Ovary (tissue), 9 donors: Measurements from ENCODE around the gene TWNK. TPM values are rescaled to one million over a fixed set of nuclear protein-coding genes. Genes with fewer than 3 reads are reported as not detected.
A peak's percentile ranks its signal among the peaks of the same experiment; 100 is the strongest.

Experiments used
- DNase-seq, 5 donors: peaks; one replicate each; pipeline ENCODE4 v3.0.0-alpha.2; 2019 to 2020
- H3K27ac ChIP-seq, 2 donors: fragments of 200-600 bp; one replicate each; pipeline versions ENCODE4 v1.5.1 to v1.8.0; 2019 to 2022
- H3K27me3 ChIP-seq: fragments of 200-600 bp; one replicate; pipeline ENCODE4 v1.8.0; 2022
- H3K36me3 ChIP-seq: fragments of 200-600 bp; sonication (generic); one replicate; pipeline ENCODE4 v1.5.1; 2019
- H3K4me1 ChIP-seq: one replicate; pipeline ENCODE4 v1.8.1; 2013; ENCODE audit warnings: mild to moderate bottlenecking, moderate library complexity; ENCODE audit not compliant: insufficient read depth
- H3K4me3 ChIP-seq: fragments of 200-600 bp; sonication (generic); one replicate; pipeline ENCODE4 v1.5.1; 2017
- H3K9me3 ChIP-seq, 2 donors: fragments of 200-600 bp in 1 of 2; sonication (generic) in 1 of 2; one replicate each; pipeline versions ENCODE4 v1.5.1 to v1.8.1; 2013 to 2019; ENCODE audit warnings: mild to moderate bottlenecking in 1 of 2, moderate library complexity in 1 of 2
- EP300 ChIP-seq: sonication (generic); formaldehyde crosslinking; IDR thresholded peaks from one replicate; pipeline ENCODE4 v1.6.1; 2017; ENCODE audit warnings: antibody characterized with exemption
- POLR2A ChIP-seq: fragments of 450-650 bp; IDR thresholded peaks from one replicate; pipeline ENCODE4 v1.6.1; 2017; ENCODE audit warnings: antibody characterized with exemption, mild to moderate bottlenecking, moderate library complexity
- WGBS, 3 donors: extraction: QIAGEN DNeasy Blood & Tissue Kit in 1 of 3; methylation state at CpG; one replicate each; pipeline versions ENCODE4 v1.1.5 to v1.1.7; 2013 to 2017; 5-methylcytosine and 5-hydroxymethylcytosine counted together
- intact Hi-C, 4 donors: fragments of 100-400 bp; cut with DNase I; formaldehyde crosslinking; loops; one replicate each; pipeline versions ENCODE4 v1.11.0 to v1.15.1; 2022 to 2023
- polyA plus RNA-seq, 2 donors: library from polyadenylated mRNA; stranded (reverse); fragments of 200-250 nt in 1 of 2; fragments of 350-450 nt in 1 of 2; fragmentation: Illumina TruSeq in 1 of 2; extraction: RNeasy Lipid Tissue Mini Kit (QIAGEN cat#74804) in 1 of 2; gene quantifications; one replicate each; pipeline ENCODE4 v1.2.3, GENCODE V29; 2013 to 2014
- total RNA-seq, 7 donors: library from RNA; depleted of rRNA in 2 of 7; stranded (reverse); fragments of >200 nt in 2 of 7; fragmentation: NEBNext Ultra II Directional in 3 of 7; extraction: Animal tissue kit (Norgen Biotek cat#: 25700) in 3 of 7; gene quantifications; one replicate each; pipeline versions ENCODE4 v1.1.0 to v1.2.4, GENCODE V29; 2016 to 2023
- TF ChIP-seq, protein P1 (sequence below), 3 donors: fragments of 450-650 bp in 2 of 3; fragments of 200-600 bp in 1 of 3; IDR thresholded peaks; one replicate each; pipeline versions ENCODE4 v1.5.1 to v1.8.0; 2016 to 2022; ENCODE audit warnings: antibody characterized with exemption in 3 of 3, mild to moderate bottlenecking in 1 of 3
- donor health status: DM: no; HTN: no; CAD: no; lungs with moderate emphysema.
- donor health status: DM: no; HTN: no; CAD: no.
- donor health status: Bipolar disorder and iron deficiency.
- donor health status: DM: yes; HTN: yes; CAD: no.
- donor health status: DM: no; HTN: no; CAD: no.
- donor health status: DM: yes; HTN: yes; CAD: no.

TWNK gene
- total and polyA plus RNA-seq, 9 donors, result 2.4 to 13.9 (median 10.7) TPM

GRCh38 chr10:101027106-101027720, 39.9 kb downstream of the TWNK start:
- no peak overlapping the region for H3K27ac ChIP-seq
- TF ChIP-seq, protein P1, sequence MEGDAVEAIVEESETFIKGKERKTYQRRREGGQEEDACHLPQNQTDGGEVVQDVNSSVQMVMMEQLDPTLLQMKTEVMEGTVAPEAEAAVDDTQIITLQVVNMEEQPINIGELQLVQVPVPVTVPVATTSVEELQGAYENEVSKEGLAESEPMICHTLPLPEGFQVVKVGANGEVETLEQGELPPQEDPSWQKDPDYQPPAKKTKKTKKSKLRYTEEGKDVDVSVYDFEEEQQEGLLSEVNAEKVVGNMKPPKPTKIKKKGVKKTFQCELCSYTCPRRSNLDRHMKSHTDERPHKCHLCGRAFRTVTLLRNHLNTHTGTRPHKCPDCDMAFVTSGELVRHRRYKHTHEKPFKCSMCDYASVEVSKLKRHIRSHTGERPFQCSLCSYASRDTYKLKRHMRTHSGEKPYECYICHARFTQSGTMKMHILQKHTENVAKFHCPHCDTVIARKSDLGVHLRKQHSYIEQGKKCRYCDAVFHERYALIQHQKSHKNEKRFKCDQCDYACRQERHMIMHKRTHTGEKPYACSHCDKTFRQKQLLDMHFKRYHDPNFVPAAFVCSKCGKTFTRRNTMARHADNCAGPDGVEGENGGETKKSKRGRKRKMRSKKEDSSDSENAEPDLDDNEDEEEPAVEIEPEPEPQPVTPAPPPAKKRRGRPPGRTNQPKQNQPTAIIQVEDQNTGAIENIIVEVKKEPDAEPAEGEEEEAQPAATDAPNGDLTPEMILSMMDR (IDR thresholded peaks at IDR 0.05), result no peak
- TF ChIP-seq EP300 (no peak), POLR2A (no peak)
- intact Hi-C loops, result no loop called here

DNA sequence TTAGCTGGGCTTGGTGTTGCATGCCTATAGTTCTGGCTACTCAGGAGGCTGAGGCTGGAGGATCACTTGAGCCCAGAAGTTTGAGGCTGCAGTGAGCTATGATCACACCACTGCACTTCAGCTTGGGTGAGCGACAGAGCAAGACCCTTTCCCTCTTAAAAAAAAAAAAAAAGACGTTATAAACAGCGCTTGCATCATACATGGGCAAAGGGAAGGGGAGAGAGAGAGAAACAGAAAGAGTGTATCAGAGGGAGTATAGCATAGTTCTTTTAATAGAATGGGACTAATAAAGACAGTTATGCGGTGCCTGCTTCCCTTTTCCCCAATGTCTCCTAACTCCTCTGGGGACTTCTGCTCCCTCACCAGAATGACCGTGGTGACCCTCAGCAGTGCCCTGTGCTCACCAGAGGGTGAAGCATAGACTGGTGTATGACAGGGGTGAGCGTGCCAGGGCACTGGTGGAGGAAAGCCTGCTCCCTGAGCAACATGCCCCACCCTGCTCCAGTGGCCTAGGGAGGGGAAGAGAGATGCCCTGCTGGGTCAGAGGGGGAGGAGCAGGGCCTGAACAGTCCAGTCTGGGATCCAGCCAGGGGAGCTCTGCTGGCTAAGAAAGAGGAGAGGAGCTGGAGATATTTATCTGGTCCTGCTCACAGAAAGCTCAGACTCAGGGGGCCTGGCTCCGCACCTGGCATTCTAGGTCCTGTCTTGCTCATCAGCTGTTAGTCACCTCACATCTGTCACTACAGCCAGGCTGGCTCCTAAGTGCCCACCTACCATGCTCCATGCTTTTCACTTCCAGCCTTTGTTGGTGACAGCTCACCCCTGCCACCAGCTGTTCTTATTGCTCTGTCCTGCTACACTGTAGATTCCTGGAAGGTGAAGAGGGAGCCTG, 41.3 kb downstream of the TWNK start:
- H3K9me3 ChIP-seq, result no peaks in the 10 kb centered on the region
- WGBS, 3 donors, result 65 to 75% (median 74%) methylated on average over 7 of the region's 7 CpGs
- peak in 1 of 5 donors; percentile 17 for DNase-seq
- no peaks in the 10 kb centered on the region for H3K36me3 ChIP-seq
- intact Hi-C loops, result no loop called here
- TF ChIP-seq POLR2A (no peak), EP300 (no peak)
- TF ChIP-seq, protein P1 (IDR thresholded peaks at IDR 0.05), result no peak
- H3K4me1 ChIP-seq, result no peaks in the 10 kb centered on the region
- H3K27ac ChIP-seq, result no peak overlapping the region
- H3K27me3 ChIP-seq, result no peaks in the 10 kb centered on the region
- no peak overlapping the region for H3K4me3 ChIP-seq

More at GRCh38 chr10:101027106-101027720, 39.9 kb downstream of the TWNK start:
- no peak for DNase-seq
- no peaks in the 10 kb centered on the region for H3K9me3 ChIP-seq
- H3K36me3 ChIP-seq, result no peaks in the 10 kb centered on the region
- 66 to 73% (median 70%) methylated on average over 10 of the region's 10 CpGs for WGBS, 3 donors
- H3K4me3 ChIP-seq, result no peak overlapping the region
- H3K4me1 ChIP-seq, result no peaks in the 10 kb centered on the region
- H3K27me3 ChIP-seq, result no peaks in the 10 kb centered on the region

- peak in 2 of 5 donors; percentile 41 to 54 for DNase-seq
- Histone ChIP-seq H3K4me1 (no peaks in the 10 kb centered on the region), H3K27ac (no peak overlapping the region), H3K4me3 (no peak overlapping the region), H3K27me3 (no peaks in the 10 kb centered on the region), H3K9me3 (no peaks in the 10 kb centered on the region), H3K36me3 (no peaks in the 10 kb centered on the region)
- 51 to 54% (median 54%) methylated on average over 19 to 27 of the region's 27 CpGs for WGBS, 3 donors
- intact Hi-C loops, result loop anchor here in 1 of 4 donors (5.0 kb wide), 1 partner anchor 38 kb away; no protein-coding TSS in a partner anchor
- TF ChIP-seq POLR2A (no peak), EP300 (no peak)
- TF ChIP-seq, protein P1 (IDR thresholded peaks at IDR 0.05), result no peak
Observed at GRCh38 chr10:101029520-101030295, 42.4 kb downstream of the TWNK start.

- Histone ChIP-seq H3K27me3 (no peaks in the 10 kb centered on the region), H3K4me1 (no peaks in the 10 kb centered on the region), H3K27ac (peak overlapping the region in 1 of 2 donors; percentile 91), H3K9me3 (no peaks in the 10 kb centered on the region), H3K4me3 (peak overlapping the region; percentile 62), H3K36me3 (no peaks in the 10 kb centered on the region)
- TF ChIP-seq POLR2A (no peak), EP300 (no peak)
- TF ChIP-seq, protein P1 (IDR thresholded peaks at IDR 0.05), result no peak
- DNase-seq, result no peak
- WGBS, 3 donors, result 6 to 12% (median 7%) methylated on average over 8 to 25 of the region's 25 CpGs
- intact Hi-C loops, result loop anchor here in 1 of 4 donors (5.0 kb wide), 1 partner anchor 37 kb away; no protein-coding TSS in a partner anchor
Observed at GRCh38 chr10:101030496-101031127, 43.3 kb downstream of the TWNK start.
